H1 (cell line): Measurements from ENCODE around the gene SLC35F3. TPM values are rescaled to one million over a fixed set of nuclear protein-coding genes. Genes with fewer than 3 reads are reported as not detected.

Experiments used
- ASH2L ChIP-seq: fragments of 200-600, 300-600 bp; sonication (generic); IDR thresholded peaks from one replicate; pipeline ENCODE4 v1.7.1; 2017; ENCODE audit warnings: low read length
- CHD1 ChIP-seq: IDR thresholded peaks from 2 replicates; pipeline ENCODE4 v1.6.1; 2012; ENCODE audit warnings: low read depth, low read length, improper control_type of control experiment
- TBP ChIP-seq: IDR thresholded peaks from 2 replicates; pipeline ENCODE4 v1.6.1; 2011; ENCODE audit warnings: low read depth, low read length, improper control_type of control experiment
- TCF12 ChIP-seq: IDR thresholded peaks from 2 replicates; pipeline ENCODE4 v1.6.1; 2011; ENCODE audit warnings: low read depth, mild to moderate bottlenecking, low read length
- polyA plus RNA-seq, 7 experiments: library from polyadenylated mRNA; depleted of rRNA in 3 of 7; stranded (reverse) in 5 of 7; unstranded in 2 of 7; fragments of >200 nt in 5 of 7; fragments of 200-250 nt in 2 of 7; gene quantifications; 1 replicate in 5 of 7; 2 replicates in 1 of 7; 4 replicates in 1 of 7; pipeline versions ENCODE4 v1.2.1 to v1.2.3, GENCODE V29; 2011 to 2013; ENCODE audit warnings: missing spikeins in 2 of 7, mixed read lengths in 2 of 7
- total RNA-seq: library from RNA; stranded (reverse); fragmentation: NEBNext Ultra II Directional; extraction: Animal tissue kit (Norgen Biotek cat#: 25700); gene quantifications from 2 replicates; pipeline ENCODE4 v1.2.1, GENCODE V29; 2021

SLC35F3 gene
- total and polyA plus RNA-seq, 2 of the 8 experiments (the other 6 are each of a cell fraction or from before 2014, with no cell fraction given): 0.78 to 1.2 TPM

DNA sequence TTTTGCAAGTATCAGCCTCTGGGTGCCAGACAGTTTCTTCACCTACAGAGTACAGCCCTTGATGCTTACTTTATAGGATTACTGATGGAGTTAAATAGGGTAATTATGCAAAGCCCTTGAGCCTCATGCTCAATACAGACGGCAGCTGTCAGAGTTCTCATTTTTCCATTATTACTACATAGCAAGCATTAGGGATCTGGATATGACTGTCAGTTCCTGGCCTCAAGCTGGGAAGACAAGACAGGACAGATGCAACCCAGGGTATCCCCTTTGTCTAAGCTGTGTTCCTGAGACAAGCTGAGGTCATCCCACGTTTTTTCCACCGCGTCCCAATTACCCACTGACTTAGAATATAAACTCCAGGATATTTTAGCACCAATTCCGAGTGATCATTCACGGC, 94.4 kb downstream of the SLC35F3 start (continued):
- no peak for TF ChIP-seq ASH2L
- TF ChIP-seq CHD1: no peak
- no peak for TF ChIP-seq TBP
- no peak for TF ChIP-seq TCF12
- TF ChIP-seq, all 59 proteins: peak for 0
